ENCODE data around the gene TTC9.

The TTC9 gene

GRCh38 chr14:70631948-70632347 lies 9.8 kb upstream of the TTC9 start:
- Mint-ChIP-seq H3K4me1 (ENCODE audit: low read depth) (peaks cover 3% of the 10 kb centered on the region), H3K27me3 (ENCODE audit: low read depth) (peaks cover 13% of the 10 kb centered on the region), H3K4me3 (no peak overlapping the region), H3K9me3 (peaks cover 11% of the 10 kb centered on the region), H3K27ac (no peak overlapping the region), H3K36me3 (ENCODE audit: low read depth) (peaks cover 4% of the 10 kb centered on the region)

DNA sequence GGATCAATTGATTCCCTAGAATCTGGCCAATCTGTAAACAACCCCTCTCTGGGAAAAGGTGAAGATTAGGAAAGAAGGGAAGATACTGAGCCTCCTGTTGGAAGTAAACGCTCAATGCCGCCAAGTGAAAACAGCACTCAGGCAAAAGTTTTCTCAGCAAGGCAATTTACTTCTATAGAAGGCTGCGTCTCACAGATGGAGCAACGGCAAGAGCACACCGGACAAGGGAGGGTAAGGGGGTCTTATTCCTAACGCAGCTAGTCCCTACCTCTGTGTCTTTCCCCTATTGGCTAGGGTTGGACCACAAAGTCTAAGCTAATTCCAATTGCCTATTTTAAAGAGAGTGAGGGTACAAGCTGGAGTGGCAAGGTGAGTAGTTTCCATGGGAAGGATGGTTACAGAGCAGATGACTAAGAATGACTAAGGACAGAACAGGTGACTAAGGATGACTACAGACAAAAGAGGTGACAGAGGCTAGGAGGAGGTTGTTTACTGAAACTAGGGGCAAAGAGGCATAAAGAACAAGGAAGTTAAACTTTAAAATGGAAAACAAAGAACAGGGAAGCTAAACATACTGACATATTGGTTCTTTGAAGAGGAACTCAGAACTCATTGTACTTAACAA lies 5.6 kb upstream of the TTC9 start:
- peaks cover 8% of the 10 kb centered on the region for H3K27me3 Mint-ChIP-seq (ENCODE audit: low read depth)
- H3K4me1 Mint-ChIP-seq (ENCODE audit: low read depth) = peaks cover 12% of the 10 kb centered on the region
- peaks cover 4% of the 10 kb centered on the region for H3K36me3 Mint-ChIP-seq (ENCODE audit: low read depth)
- H3K4me3 Mint-ChIP-seq = no peak overlapping the region
- no peaks in the 10 kb centered on the region for H3K9me3 Mint-ChIP-seq
- H3K27ac Mint-ChIP-seq = no peak overlapping the region

- Mint-ChIP-seq H3K4me3 (no peak overlapping the region), H3K4me1 (ENCODE audit: low read depth) (peaks cover 20% of the 10 kb centered on the region), H3K27me3 (ENCODE audit: low read depth) (peaks cover 4% of the 10 kb centered on the region), H3K27ac (no peak overlapping the region), H3K36me3 (ENCODE audit: low read depth) (peaks cover 4% of the 10 kb centered on the region), H3K9me3 (no peaks in the 10 kb centered on the region)
Measured at GRCh38 chr14:70638416-70638815, 3.3 kb upstream of the TTC9 start.

GRCh38 chr14:70640938-70641547 lies 673 bp upstream of the TTC9 start:
- peak overlapping the region; percentile 92 for H3K4me3 Mint-ChIP-seq
- peaks cover 40% of the 10 kb centered on the region for H3K4me1 Mint-ChIP-seq (ENCODE audit: low read depth)
- no peaks in the 10 kb centered on the region for H3K9me3 Mint-ChIP-seq
- H3K36me3 Mint-ChIP-seq (ENCODE audit: low read depth) = peaks cover 8% of the 10 kb centered on the region
- H3K27me3 Mint-ChIP-seq (ENCODE audit: low read depth) = peaks cover 4% of the 10 kb centered on the region
- peak overlapping the region; percentile 82 for H3K27ac Mint-ChIP-seq

- Mint-ChIP-seq H3K27me3 (ENCODE audit: low read depth) (no peaks in the 10 kb centered on the region), H3K27ac (peak overlapping the region; percentile 86), H3K4me3 (peak overlapping the region; percentile 89), H3K4me1 (ENCODE audit: low read depth) (peaks cover 46% of the 10 kb centered on the region), H3K9me3 (no peaks in the 10 kb centered on the region), H3K36me3 (ENCODE audit: low read depth) (peaks cover 13% of the 10 kb centered on the region)
Measured at GRCh38 chr14:70642303-70643235, 853 bp downstream of the TTC9 start.

- peak overlapping the region; percentile 86 for H3K27ac Mint-ChIP-seq
- no peaks in the 10 kb centered on the region for H3K9me3 Mint-ChIP-seq
- H3K36me3 Mint-ChIP-seq (ENCODE audit: low read depth) = peaks cover 15% of the 10 kb centered on the region
- H3K4me3 Mint-ChIP-seq = peak overlapping the region; percentile 89
- H3K4me1 Mint-ChIP-seq (ENCODE audit: low read depth) = peaks cover 54% of the 10 kb centered on the region
- no peaks in the 10 kb centered on the region for H3K27me3 Mint-ChIP-seq (ENCODE audit: low read depth)
Measured at GRCh38 chr14:70643967-70644366, 2.3 kb downstream of the TTC9 start.

GRCh38 chr14:70645892-70646291 lies 4.2 kb downstream of the TTC9 start:
- no peak overlapping the region for H3K27ac Mint-ChIP-seq
- H3K36me3 Mint-ChIP-seq (ENCODE audit: low read depth) = peaks cover 20% of the 10 kb centered on the region
- no peak overlapping the region for H3K4me3 Mint-ChIP-seq
- H3K27me3 Mint-ChIP-seq (ENCODE audit: low read depth) = no peaks in the 10 kb centered on the region
- peaks cover 55% of the 10 kb centered on the region for H3K4me1 Mint-ChIP-seq (ENCODE audit: low read depth)
- no peaks in the 10 kb centered on the region for H3K9me3 Mint-ChIP-seq

DNA sequence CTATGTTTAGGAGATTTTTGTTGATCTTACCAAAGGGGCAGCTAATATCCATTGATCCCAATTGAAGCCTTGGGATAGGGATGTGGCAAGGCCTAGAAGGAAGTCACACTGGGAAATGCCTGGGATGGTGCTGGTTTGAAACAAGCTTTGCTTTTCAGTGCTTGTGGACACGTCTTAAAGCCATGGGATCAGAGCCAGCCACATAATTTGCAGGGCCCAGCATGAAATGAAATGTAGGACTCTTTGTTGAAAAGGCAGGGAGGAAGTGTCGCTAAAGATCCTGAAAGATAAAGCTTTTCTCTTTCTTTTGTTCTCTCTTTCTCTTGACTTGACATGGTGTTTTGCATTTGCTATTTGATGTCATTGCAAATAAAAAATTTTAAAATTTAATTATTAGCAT lies 5.0 kb downstream of the TTC9 start:
- H3K9me3 Mint-ChIP-seq = no peaks in the 10 kb centered on the region
- peak overlapping the region; percentile 70 for H3K27ac Mint-ChIP-seq
- H3K4me1 Mint-ChIP-seq (ENCODE audit: low read depth) = peaks cover 57% of the 10 kb centered on the region
- H3K36me3 Mint-ChIP-seq (ENCODE audit: low read depth) = peaks cover 26% of the 10 kb centered on the region
- H3K27me3 Mint-ChIP-seq (ENCODE audit: low read depth) = no peaks in the 10 kb centered on the region
- H3K4me3 Mint-ChIP-seq = peak overlapping the region; percentile 56

DNA sequence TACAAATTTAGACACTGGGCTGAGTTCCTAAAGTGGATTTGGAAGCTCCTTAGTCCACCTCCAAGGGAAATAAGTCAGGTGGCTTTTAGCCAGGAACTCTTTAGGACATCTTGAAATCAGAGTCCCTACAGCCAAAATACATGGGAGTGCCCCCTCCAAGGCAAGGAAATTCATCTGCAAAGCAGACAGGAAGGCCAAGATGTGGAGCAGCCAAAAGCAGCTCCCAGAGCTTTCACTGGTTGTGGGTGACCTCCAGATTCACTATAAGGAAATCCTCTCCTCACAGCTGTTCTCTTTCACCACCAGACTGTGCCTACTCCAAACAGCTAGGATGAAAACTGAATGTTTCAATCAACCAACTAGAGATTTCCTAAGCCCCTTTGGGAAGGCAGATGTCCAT lies 6.6 kb downstream of the TTC9 start:
- peaks cover 36% of the 10 kb centered on the region for H3K36me3 Mint-ChIP-seq (ENCODE audit: low read depth)
- no peaks in the 10 kb centered on the region for H3K9me3 Mint-ChIP-seq
- H3K4me3 Mint-ChIP-seq = no peak overlapping the region
- H3K27ac Mint-ChIP-seq = no peak overlapping the region
- peaks cover 64% of the 10 kb centered on the region for H3K4me1 Mint-ChIP-seq (ENCODE audit: low read depth)
- H3K27me3 Mint-ChIP-seq (ENCODE audit: low read depth) = no peaks in the 10 kb centered on the region

DNA sequence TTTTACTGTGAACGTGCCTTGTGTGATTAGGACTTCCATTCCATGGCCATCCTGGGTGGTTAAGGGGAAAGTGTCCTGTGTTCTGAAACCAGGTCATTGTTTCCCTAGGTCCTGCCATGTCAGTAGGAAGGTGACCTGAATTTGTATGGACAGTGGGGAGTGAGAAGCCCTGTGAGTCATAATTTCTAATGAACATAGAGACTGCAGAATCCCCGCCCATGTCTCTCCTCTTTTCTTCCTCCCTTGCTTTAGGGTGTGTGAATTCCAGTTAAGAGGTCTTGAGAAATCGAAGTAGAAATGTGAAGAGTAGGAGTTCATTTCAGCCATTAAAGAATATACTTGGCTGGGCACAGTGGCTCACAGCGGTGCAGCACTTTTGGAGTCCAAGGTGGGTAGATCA lies 8.1 kb downstream of the TTC9 start:
- Mint-ChIP-seq H3K4me1 (ENCODE audit: low read depth) (peaks cover 66% of the 10 kb centered on the region), H3K27ac (no peak overlapping the region)

GRCh38 chr14:70651522-70651921 lies 9.8 kb downstream of the TTC9 start:
- peak overlapping the region; percentile 21 for H3K4me3 Mint-ChIP-seq
- no peaks in the 10 kb centered on the region for H3K9me3 Mint-ChIP-seq
- H3K27me3 Mint-ChIP-seq (ENCODE audit: low read depth) = no peaks in the 10 kb centered on the region
- H3K4me1 Mint-ChIP-seq (ENCODE audit: low read depth) = peaks cover 67% of the 10 kb centered on the region
- H3K36me3 Mint-ChIP-seq (ENCODE audit: low read depth) = peaks cover 37% of the 10 kb centered on the region
- H3K27ac Mint-ChIP-seq = peak overlapping the region; percentile 50

More for the DNA sequence above, 8.1 kb downstream of the TTC9 start:
- H3K9me3 Mint-ChIP-seq = no peaks in the 10 kb centered on the region
- no peaks in the 10 kb centered on the region for H3K27me3 Mint-ChIP-seq (ENCODE audit: low read depth)
- no peak overlapping the region for H3K4me3 Mint-ChIP-seq
- peaks cover 36% of the 10 kb centered on the region for H3K36me3 Mint-ChIP-seq (ENCODE audit: low read depth)

DNA sequence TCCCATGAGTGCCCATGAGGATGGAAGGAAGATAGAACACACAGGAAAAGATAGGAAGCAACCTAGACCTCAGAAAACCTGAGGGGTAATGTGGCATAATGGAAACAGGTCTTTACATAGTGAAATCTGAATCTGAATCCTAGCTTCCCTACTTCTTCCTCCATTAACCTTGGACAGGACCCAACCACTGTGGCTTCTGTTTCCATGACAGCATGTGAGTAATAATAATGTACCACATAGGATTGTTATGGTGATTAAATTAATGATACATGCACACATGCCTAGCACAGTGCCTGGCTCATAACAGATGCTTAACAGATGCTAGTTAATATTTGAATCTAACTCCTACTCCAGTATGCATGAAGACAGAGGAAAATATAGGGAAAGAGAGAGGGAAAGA lies 11.2 kb downstream of the TTC9 start:
- Mint-ChIP-seq H3K4me1 (ENCODE audit: low read depth) (peaks cover 69% of the 10 kb centered on the region), H3K27ac (peak overlapping the region; percentile 57), H3K36me3 (ENCODE audit: low read depth) (peaks cover 33% of the 10 kb centered on the region), H3K4me3 (no peak overlapping the region), H3K27me3 (ENCODE audit: low read depth) (no peaks in the 10 kb centered on the region), H3K9me3 (no peaks in the 10 kb centered on the region)

GRCh38 chr14:70653662-70654061 lies 11.9 kb downstream of the TTC9 start:
- Mint-ChIP-seq H3K4me3 (peak overlapping the region; percentile 3), H3K27me3 (ENCODE audit: low read depth) (no peaks in the 10 kb centered on the region), H3K36me3 (ENCODE audit: low read depth) (peaks cover 33% of the 10 kb centered on the region), H3K27ac (peak overlapping the region; percentile 99), H3K4me1 (ENCODE audit: low read depth) (peaks cover 71% of the 10 kb centered on the region), H3K9me3 (no peaks in the 10 kb centered on the region)

GRCh38 chr14:70654632-70655031 lies 12.9 kb downstream of the TTC9 start:
- H3K9me3 Mint-ChIP-seq = no peaks in the 10 kb centered on the region
- H3K27me3 Mint-ChIP-seq (ENCODE audit: low read depth) = no peaks in the 10 kb centered on the region
- peak overlapping the region; percentile 73 for H3K4me3 Mint-ChIP-seq
- peaks cover 78% of the 10 kb centered on the region for H3K4me1 Mint-ChIP-seq (ENCODE audit: low read depth)
- peak overlapping the region; percentile 99 for H3K27ac Mint-ChIP-seq
- peaks cover 32% of the 10 kb centered on the region for H3K36me3 Mint-ChIP-seq (ENCODE audit: low read depth)

Data from T-helper 1 cell treated with Interleukin-12 subunit alpha and Interleukin-12 subunit beta and Interleukin-4 antibody, amounts not matched to agents 30 μg/mL and 1 μg/mL, for 36 hours (primary cell).